Measurements from ENCODE around the gene PRR23B. TPM values are rescaled to one million over a fixed set of nuclear protein-coding genes. Genes with fewer than 3 reads are reported as not detected.
"Not testable (repeated sequence)": the region's sequence is repeated elsewhere in the genome, so short reads cannot be mapped to it uniquely, and the experiment has no call there.

The PRR23B gene
- total and polyA plus RNA-seq, 2 experiments from 2014 or later, result not detected

DNA sequence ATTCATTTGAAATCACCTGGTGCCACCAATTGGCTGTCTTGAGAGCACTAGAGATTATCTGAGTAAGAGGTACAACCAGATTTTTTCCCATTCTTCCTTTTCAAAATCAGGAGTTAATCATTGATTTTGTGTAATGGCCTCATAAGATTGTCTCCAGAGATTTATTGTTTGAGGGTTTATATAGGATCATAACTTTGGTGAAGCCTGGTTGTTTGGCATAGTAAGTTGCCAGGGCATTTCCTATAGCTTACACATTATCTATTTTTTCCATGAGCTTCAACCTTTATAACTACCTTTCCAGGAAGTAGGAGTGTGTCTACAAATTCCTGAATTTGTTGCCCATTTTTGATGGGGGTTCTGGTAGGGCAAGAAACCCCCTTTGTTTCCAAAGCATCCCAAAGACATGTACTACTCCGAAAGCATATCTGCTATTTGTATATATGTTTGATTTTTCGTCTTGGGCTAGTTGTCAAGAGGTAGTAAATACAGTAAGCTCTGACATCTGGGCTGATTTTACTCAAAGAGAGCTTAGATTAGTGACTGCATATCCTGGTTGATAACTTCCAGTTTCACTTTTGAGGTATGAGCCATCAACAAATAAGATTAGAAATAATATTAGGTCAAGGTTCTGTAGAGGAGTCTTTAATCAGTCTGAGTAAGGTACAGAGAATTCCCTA is 11.7 kb upstream of the PRR23B start:
- H3K9me3 ChIP-seq (ENCODE audit: low read depth), result no peaks in the 10 kb centered on the region
- 78% methylated on average over 2 of the region's 2 CpGs for WGBS (ENCODE audit: low lambda C conversion rate, missing lambda C conversion rate)
- no peak overlapping the region for H3K4me3 ChIP-seq
- no peaks in the 10 kb centered on the region for H3K36me3 ChIP-seq (replicated peaks; ENCODE audit: insufficient read depth, low read depth)
- H3K27ac ChIP-seq, result no peak overlapping the region
- H3K79me2 ChIP-seq, result no peaks in the 10 kb centered on the region
- no peaks in the 10 kb centered on the region for H3K9me2 ChIP-seq (replicated peaks; ENCODE audit: insufficient read depth)
- DNase-seq (ENCODE audit: low spot score), result no peak
- H3K4me1 ChIP-seq (ENCODE audit: insufficient read depth), result no peaks in the 10 kb centered on the region
- H2AFZ ChIP-seq, result no peak overlapping the region
- TF ChIP-seq EZH2 (IDR thresholded peaks at IDR 0.05; ENCODE audit: borderline replicate concordance), result no peak
- TF ChIP-seq, protein P1, sequence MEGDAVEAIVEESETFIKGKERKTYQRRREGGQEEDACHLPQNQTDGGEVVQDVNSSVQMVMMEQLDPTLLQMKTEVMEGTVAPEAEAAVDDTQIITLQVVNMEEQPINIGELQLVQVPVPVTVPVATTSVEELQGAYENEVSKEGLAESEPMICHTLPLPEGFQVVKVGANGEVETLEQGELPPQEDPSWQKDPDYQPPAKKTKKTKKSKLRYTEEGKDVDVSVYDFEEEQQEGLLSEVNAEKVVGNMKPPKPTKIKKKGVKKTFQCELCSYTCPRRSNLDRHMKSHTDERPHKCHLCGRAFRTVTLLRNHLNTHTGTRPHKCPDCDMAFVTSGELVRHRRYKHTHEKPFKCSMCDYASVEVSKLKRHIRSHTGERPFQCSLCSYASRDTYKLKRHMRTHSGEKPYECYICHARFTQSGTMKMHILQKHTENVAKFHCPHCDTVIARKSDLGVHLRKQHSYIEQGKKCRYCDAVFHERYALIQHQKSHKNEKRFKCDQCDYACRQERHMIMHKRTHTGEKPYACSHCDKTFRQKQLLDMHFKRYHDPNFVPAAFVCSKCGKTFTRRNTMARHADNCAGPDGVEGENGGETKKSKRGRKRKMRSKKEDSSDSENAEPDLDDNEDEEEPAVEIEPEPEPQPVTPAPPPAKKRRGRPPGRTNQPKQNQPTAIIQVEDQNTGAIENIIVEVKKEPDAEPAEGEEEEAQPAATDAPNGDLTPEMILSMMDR (IDR thresholded peaks at IDR 0.05; ENCODE audit: poor library complexity), result no peak
- TF ChIP-seq EZH2phosphoT487 (IDR thresholded peaks at IDR 0.05; ENCODE audit: low read depth, severe bottlenecking, unreplicated experiment), result no peak
- H3K27me3 ChIP-seq, result no peaks in the 10 kb centered on the region
- H4K20me1 ChIP-seq (ENCODE audit: insufficient read depth, poor library complexity, severe bottlenecking), result no peaks in the 10 kb centered on the region
- H3K4me2 ChIP-seq, result no peak overlapping the region

DNA sequence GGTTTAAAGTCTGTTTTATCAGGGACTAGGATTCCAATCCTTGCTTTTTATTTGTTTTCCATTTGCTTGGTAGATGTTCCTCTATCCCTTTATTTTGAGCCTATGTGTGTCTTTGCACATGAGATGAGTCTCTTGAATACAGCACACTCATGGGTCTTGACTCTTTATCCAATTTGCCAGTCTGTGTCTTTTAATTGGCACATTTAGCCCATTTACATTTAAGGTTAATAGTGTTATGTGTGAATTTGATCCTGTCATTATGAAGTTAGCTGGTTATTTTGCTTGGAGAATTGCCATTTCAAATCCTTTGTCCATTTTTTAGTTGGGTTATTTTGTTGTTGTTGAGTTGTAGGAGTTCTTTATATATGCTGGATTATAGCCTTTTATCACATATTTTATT is 9.8 kb upstream of the PRR23B start:
- not testable (repeated sequence) for H3K9me2 ChIP-seq (replicated peaks; ENCODE audit: insufficient read depth); H2AFZ ChIP-seq; H3K36me3 ChIP-seq (replicated peaks; ENCODE audit: insufficient read depth, low read depth); H3K27me3 ChIP-seq; DNase-seq (ENCODE audit: low spot score); H3K27ac ChIP-seq; H3K79me2 ChIP-seq; H4K20me1 ChIP-seq (ENCODE audit: insufficient read depth, poor library complexity, severe bottlenecking); H3K9me3 ChIP-seq (ENCODE audit: low read depth); H3K4me3 ChIP-seq; H3K4me1 ChIP-seq (ENCODE audit: insufficient read depth); H3K4me2 ChIP-seq

DNA sequence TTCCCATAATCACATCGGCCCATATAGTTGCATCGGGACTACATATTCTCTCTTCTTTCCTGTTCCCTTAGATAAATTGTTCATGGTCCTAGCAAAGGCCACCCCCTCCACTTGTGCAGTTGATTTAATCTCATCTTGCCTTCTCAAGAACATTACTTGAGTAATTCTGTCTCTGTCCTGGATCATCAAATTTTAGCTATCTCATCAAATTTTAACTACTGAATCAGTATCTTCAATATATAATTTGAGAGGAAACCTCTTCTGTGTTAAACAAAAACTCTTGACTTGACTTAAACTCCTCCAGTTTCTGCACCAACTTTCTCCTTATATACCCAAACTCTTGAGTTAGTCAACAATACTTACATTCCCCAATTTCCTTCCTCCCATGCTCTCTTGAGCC is 4.2 kb upstream of the PRR23B start:
- 94% methylated on average over 2 of the region's 2 CpGs for WGBS (ENCODE audit: low lambda C conversion rate, missing lambda C conversion rate)
- H3K4me1 ChIP-seq (ENCODE audit: insufficient read depth), result no peaks in the 10 kb centered on the region
- no peak for DNase-seq (ENCODE audit: low spot score)

DNA sequence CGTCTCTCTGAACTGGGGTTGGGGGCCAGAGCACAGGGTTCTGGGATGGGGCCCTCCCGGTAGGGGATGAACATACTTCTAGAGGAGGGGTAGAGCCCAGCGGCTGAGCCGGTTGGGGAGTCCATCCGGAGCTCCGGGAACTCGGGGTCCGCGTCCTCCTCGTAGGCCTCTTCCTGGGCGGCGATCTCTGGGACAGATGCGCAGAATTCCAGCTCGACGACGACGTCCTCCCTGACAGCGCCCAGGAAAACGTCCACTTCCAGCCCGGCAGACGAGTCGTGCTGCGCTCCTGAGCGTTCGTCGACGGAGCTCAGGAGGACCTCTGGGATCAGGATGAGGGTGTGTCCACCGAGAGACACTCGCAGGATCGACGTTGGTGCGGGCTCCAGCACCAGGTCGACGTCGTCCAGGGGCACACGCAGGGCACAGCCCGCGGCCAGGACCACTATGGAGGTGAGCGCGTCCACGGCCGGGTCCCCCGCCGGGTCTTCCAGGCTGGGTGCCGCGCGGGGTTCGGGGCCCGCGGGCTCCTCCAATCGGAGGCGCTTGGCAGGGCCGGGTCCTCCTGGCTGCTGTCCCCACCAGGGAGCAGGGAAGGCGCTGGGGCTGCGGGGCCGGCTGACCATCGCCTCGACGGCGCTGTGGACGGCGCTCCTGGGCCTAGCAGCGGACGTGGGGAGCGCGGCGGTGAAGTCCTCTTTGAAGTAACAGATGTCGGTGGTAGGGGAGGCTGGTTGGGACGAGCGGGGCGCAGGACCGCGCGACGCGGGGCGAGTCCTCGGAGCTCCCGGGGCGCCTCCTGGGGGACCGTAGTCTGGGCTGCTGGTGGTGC is 474 bp downstream of the PRR23B start:
- no peak for TF ChIP-seq EZH2 (IDR thresholded peaks at IDR 0.05; ENCODE audit: borderline replicate concordance)
- no peak for TF ChIP-seq EZH2phosphoT487 (IDR thresholded peaks at IDR 0.05; ENCODE audit: low read depth, severe bottlenecking, unreplicated experiment)
- TF ChIP-seq, protein P1 (IDR thresholded peaks at IDR 0.05; ENCODE audit: poor library complexity), result no peak
- no peaks in the 10 kb centered on the region for H3K9me2 ChIP-seq (replicated peaks; ENCODE audit: insufficient read depth)
- no peak overlapping the region for H3K27ac ChIP-seq
- H3K4me3 ChIP-seq, result no peak overlapping the region
- H3K27me3 ChIP-seq, result no peaks in the 10 kb centered on the region
- H4K20me1 ChIP-seq (ENCODE audit: insufficient read depth, poor library complexity, severe bottlenecking), result no peaks in the 10 kb centered on the region
- H3K4me1 ChIP-seq (ENCODE audit: insufficient read depth), result no peaks in the 10 kb centered on the region
- H3K36me3 ChIP-seq (replicated peaks; ENCODE audit: insufficient read depth, low read depth), result no peaks in the 10 kb centered on the region
- no peak overlapping the region for H2AFZ ChIP-seq
- 97% methylated on average over 47 of the region's 81 CpGs for WGBS (ENCODE audit: low lambda C conversion rate, missing lambda C conversion rate)
- H3K9me3 ChIP-seq (ENCODE audit: low read depth), result no peaks in the 10 kb centered on the region
- H3K79me2 ChIP-seq, result no peaks in the 10 kb centered on the region
- no peak overlapping the region for H3K4me2 ChIP-seq
- no peak for DNase-seq (ENCODE audit: low spot score)

More for the DNA sequence above, 4.2 kb upstream of the PRR23B start:
- Histone ChIP-seq H2AFZ (no peak overlapping the region), H3K79me2 (no peaks in the 10 kb centered on the region), H3K27ac (no peak overlapping the region), H3K9me2 (replicated peaks; ENCODE audit: insufficient read depth) (no peaks in the 10 kb centered on the region), H4K20me1 (ENCODE audit: insufficient read depth, poor library complexity, severe bottlenecking) (no peaks in the 10 kb centered on the region), H3K4me2 (no peak overlapping the region), H3K9me3 (ENCODE audit: low read depth) (no peaks in the 10 kb centered on the region), H3K36me3 (replicated peaks; ENCODE audit: insufficient read depth, low read depth) (no peaks in the 10 kb centered on the region), H3K4me3 (no peak overlapping the region), H3K27me3 (no peaks in the 10 kb centered on the region)
- TF ChIP-seq EZH2phosphoT487 (IDR thresholded peaks at IDR 0.05; ENCODE audit: low read depth, severe bottlenecking, unreplicated experiment), result no peak
- no peak for TF ChIP-seq EZH2 (IDR thresholded peaks at IDR 0.05; ENCODE audit: borderline replicate concordance)
- TF ChIP-seq, protein P1 (IDR thresholded peaks at IDR 0.05; ENCODE audit: poor library complexity), result no peak
